Suprapubic skin (tissue), 4 donors: Measurements from ENCODE around the gene ADA. TPM values are rescaled to one million over a fixed set of nuclear protein-coding genes. Genes with fewer than 3 reads are reported as not detected.

Experiments used
- DNase-seq, 2 donors: peaks; one replicate each; pipeline ENCODE4 v3.0.0-alpha.2; 2019; ENCODE audit warnings: low spot score in 2 of 2
- H3K27ac ChIP-seq: fragments of 200-600 bp; sonication (generic); one replicate; pipeline ENCODE4 v1.5.1; 2019
- H3K27me3 ChIP-seq: fragments of 200-600 bp; sonication (generic); one replicate; pipeline ENCODE4 v1.5.1; 2019
- H3K36me3 ChIP-seq: fragments of 200-600 bp; sonication (generic); one replicate; pipeline ENCODE4 v1.5.1; 2019
- H3K4me1 ChIP-seq: fragments of 200-600 bp; sonication (generic); one replicate; pipeline ENCODE4 v1.5.1; 2019
- H3K4me3 ChIP-seq: fragments of 200-600 bp; sonication (generic); one replicate; pipeline ENCODE4 v1.5.1; 2019; ENCODE audit warnings: mild to moderate bottlenecking
- H3K9me3 ChIP-seq: fragments of 200-600 bp; sonication (generic); one replicate; pipeline ENCODE4 v1.5.1; 2019
- EP300 ChIP-seq: sonication (generic); formaldehyde crosslinking; IDR thresholded peaks from one replicate; pipeline ENCODE4 v1.6.1; 2017; ENCODE audit warnings: antibody characterized with exemption
- POLR2A ChIP-seq, 2 donors: fragments of 450-650 bp; IDR thresholded peaks; one replicate each; pipeline ENCODE4 v1.6.1; 2017; ENCODE audit warnings: antibody characterized with exemption in 2 of 2, mild to moderate bottlenecking in 2 of 2, moderate library complexity in 2 of 2
- POLR2AphosphoS5 ChIP-seq, 3 donors: sonication (generic); formaldehyde crosslinking; IDR thresholded peaks; one replicate each; pipeline ENCODE4 v1.6.1; 2017; ENCODE audit warnings: antibody characterized with exemption in 3 of 3
- WGBS: methylation state at CpG from one replicate; pipeline ENCODE4 v1.1.5; 2018; 5-methylcytosine and 5-hydroxymethylcytosine counted together
- total RNA-seq, 4 donors: library from RNA; depleted of rRNA; stranded (reverse); fragments of >200 nt; gene quantifications; one replicate each; pipeline ENCODE4 v1.1.0, GENCODE V29; 2016
- TF ChIP-seq, protein P1 (sequence below), 2 donors: fragments of 200-600 bp in 1 of 2; fragments of 450-650 bp in 1 of 2; sonication (generic) in 1 of 2; IDR thresholded peaks; one replicate each; pipeline ENCODE4 v1.5.1; 2016 to 2019; ENCODE audit warnings: antibody characterized with exemption in 2 of 2, mild to moderate bottlenecking in 1 of 2, moderate library complexity in 1 of 2

Gene ADA
- total RNA-seq, 4 donors from 2014 or later: 4.1 to 9.4 (median 7.8) TPM

DNA sequence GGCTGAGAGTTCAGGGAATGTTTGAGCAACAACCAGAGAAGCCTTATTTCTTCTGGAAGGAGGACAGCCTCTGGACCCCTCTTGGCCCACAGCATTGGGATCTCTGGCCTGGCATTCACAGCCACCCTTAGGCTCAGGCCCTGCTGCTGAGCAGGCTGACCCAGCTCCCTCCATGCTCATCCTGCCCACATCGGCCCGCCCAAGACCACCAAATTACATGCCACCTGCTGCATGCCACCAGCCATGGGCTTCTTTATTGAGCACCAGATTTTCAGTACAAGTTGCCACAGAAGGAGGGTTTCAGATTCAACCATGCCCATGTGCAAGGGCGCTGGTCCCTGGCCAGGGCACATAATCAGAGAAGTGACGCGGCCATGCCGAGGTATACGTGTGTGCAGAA lies 32.2 kb downstream of the ADA start:
- TF ChIP-seq POLR2AphosphoS5 (IDR thresholded peaks at IDR 0.05) (no peak), POLR2A (IDR thresholded peaks at IDR 0.05) (no peak), EP300 (no peak)
- TF ChIP-seq, protein P1, sequence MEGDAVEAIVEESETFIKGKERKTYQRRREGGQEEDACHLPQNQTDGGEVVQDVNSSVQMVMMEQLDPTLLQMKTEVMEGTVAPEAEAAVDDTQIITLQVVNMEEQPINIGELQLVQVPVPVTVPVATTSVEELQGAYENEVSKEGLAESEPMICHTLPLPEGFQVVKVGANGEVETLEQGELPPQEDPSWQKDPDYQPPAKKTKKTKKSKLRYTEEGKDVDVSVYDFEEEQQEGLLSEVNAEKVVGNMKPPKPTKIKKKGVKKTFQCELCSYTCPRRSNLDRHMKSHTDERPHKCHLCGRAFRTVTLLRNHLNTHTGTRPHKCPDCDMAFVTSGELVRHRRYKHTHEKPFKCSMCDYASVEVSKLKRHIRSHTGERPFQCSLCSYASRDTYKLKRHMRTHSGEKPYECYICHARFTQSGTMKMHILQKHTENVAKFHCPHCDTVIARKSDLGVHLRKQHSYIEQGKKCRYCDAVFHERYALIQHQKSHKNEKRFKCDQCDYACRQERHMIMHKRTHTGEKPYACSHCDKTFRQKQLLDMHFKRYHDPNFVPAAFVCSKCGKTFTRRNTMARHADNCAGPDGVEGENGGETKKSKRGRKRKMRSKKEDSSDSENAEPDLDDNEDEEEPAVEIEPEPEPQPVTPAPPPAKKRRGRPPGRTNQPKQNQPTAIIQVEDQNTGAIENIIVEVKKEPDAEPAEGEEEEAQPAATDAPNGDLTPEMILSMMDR (IDR thresholded peaks at IDR 0.05): no peak
- Histone ChIP-seq H3K27me3 (no peaks in the 10 kb centered on the region), H3K36me3 (peaks cover 64% of the 10 kb centered on the region), H3K4me3 (no peak overlapping the region), H3K27ac (no peak overlapping the region), H3K9me3 (no peaks in the 10 kb centered on the region), H3K4me1 (peaks cover 32% of the 10 kb centered on the region)
- WGBS: 99% methylated on average over 7 of the region's 7 CpGs
- no peak for DNase-seq

GRCh38 chr20:44618318-44618731 lies 33.2 kb downstream of the ADA start:
- no peak overlapping the region for H3K27ac ChIP-seq
- H3K36me3 ChIP-seq: peaks cover 62% of the 10 kb centered on the region
- peaks cover 32% of the 10 kb centered on the region for H3K4me1 ChIP-seq
- H3K4me3 ChIP-seq: no peak overlapping the region
- no peaks in the 10 kb centered on the region for H3K27me3 ChIP-seq
- 43% methylated on average over 13 of the region's 14 CpGs for WGBS
- DNase-seq: peak in 1 of 2 donors; percentile 58
- TF ChIP-seq EP300: no peak
- no peak for TF ChIP-seq POLR2A (IDR thresholded peaks at IDR 0.05)
- TF ChIP-seq, protein P1 (IDR thresholded peaks at IDR 0.05): no peak
- TF ChIP-seq POLR2AphosphoS5 (IDR thresholded peaks at IDR 0.05): no peak
- no peaks in the 10 kb centered on the region for H3K9me3 ChIP-seq

- TF ChIP-seq POLR2A (IDR thresholded peaks at IDR 0.05) (no peak), POLR2AphosphoS5 (IDR thresholded peaks at IDR 0.05) (no peak), EP300 (no peak)
- TF ChIP-seq, protein P1 (IDR thresholded peaks at IDR 0.05): no peak
- WGBS: 46% methylated on average over 12 of the region's 14 CpGs
- Histone ChIP-seq H3K27me3 (no peaks in the 10 kb centered on the region), H3K36me3 (peaks cover 48% of the 10 kb centered on the region), H3K4me3 (no peak overlapping the region), H3K9me3 (no peaks in the 10 kb centered on the region), H3K27ac (peak overlapping the region; percentile 25), H3K4me1 (peaks cover 32% of the 10 kb centered on the region)
- peak in 1 of 2 donors; percentile 59 for DNase-seq
Measured at GRCh38 chr20:44616604-44616964, 34.9 kb downstream of the ADA start.

GRCh38 chr20:44615876-44616603 lies 35.5 kb downstream of the ADA start:
- Histone ChIP-seq H3K4me1 (peaks cover 32% of the 10 kb centered on the region), H3K9me3 (no peaks in the 10 kb centered on the region), H3K27me3 (no peaks in the 10 kb centered on the region), H3K36me3 (peaks cover 45% of the 10 kb centered on the region), H3K4me3 (no peak overlapping the region), H3K27ac (peak overlapping the region; percentile 25)
- no peak for DNase-seq
- TF ChIP-seq EP300: no peak
- TF ChIP-seq, protein P1 (IDR thresholded peaks at IDR 0.05): no peak
- WGBS: 84% methylated on average over 14 of the region's 14 CpGs

GRCh38 chr20:44615169-44615791 lies 36.2 kb downstream of the ADA start:
- 64% methylated on average over 5 of the region's 10 CpGs for WGBS

More at GRCh38 chr20:44615169-44615791, 36.2 kb downstream of the ADA start:
- Histone ChIP-seq H3K9me3 (no peaks in the 10 kb centered on the region), H3K27ac (peak overlapping the region; percentile 25), H3K36me3 (peaks cover 38% of the 10 kb centered on the region), H3K4me3 (no peak overlapping the region), H3K27me3 (no peaks in the 10 kb centered on the region), H3K4me1 (peaks cover 40% of the 10 kb centered on the region)
- no peak for DNase-seq
- TF ChIP-seq POLR2AphosphoS5 (IDR thresholded peaks at IDR 0.05) (no peak), EP300 (no peak), POLR2A (IDR thresholded peaks at IDR 0.05) (no peak)
- TF ChIP-seq, protein P1 (IDR thresholded peaks at IDR 0.05): no peak
